Fibroblast of lung (primary cell): ENCODE data around the gene BANF1. TPM values are rescaled to one million over a fixed set of nuclear protein-coding genes. Genes with fewer than 3 reads are reported as not detected.
A peak's percentile ranks its signal among the peaks of the same experiment; 100 is the strongest.

Source experiments
- DNase-seq, 2 donors: peaks; one replicate each; pipeline versions ENCODE4 v3.0.0 to v3.0.0-alpha.2; 2010; ENCODE audit warnings: low read depth in 2 of 2
- H2AFZ ChIP-seq: 2 replicates; pipeline ENCODE4 v1.5.1; 2012; ENCODE audit warnings: low read length, control low read depth, inconsistent platforms
- H3K27ac ChIP-seq: 2 replicates; pipeline ENCODE4 v1.5.1; 2011; ENCODE audit warnings: low read length, control low read depth; ENCODE audit not compliant: insufficient read depth
- H3K27me3 ChIP-seq: 2 replicates; pipeline ENCODE4 v1.5.1; 2011; ENCODE audit warnings: mild to moderate bottlenecking, low read length; ENCODE audit not compliant: control insufficient read depth, insufficient read depth
- H3K36me3 ChIP-seq: 2 replicates; pipeline ENCODE4 v1.5.1; 2011; ENCODE audit warnings: low read length; ENCODE audit not compliant: control insufficient read depth, insufficient read depth
- H3K4me1 ChIP-seq: 2 replicates; pipeline ENCODE4 v1.5.1; 2011; ENCODE audit warnings: low read length; ENCODE audit not compliant: control insufficient read depth, insufficient read depth; ENCODE audit errors: extremely low read depth
- H3K4me2 ChIP-seq: 2 replicates; pipeline ENCODE4 v1.5.1; 2011; ENCODE audit warnings: low read length, control low read depth; ENCODE audit not compliant: insufficient read depth; ENCODE audit errors: extremely low read depth
- H3K4me3 ChIP-seq, 4 experiments: fragments of 200-600 bp in 1 of 4; sonication (generic) in 1 of 4; replicated peaks in 1 of 4; 2 replicates each; pipeline ENCODE4 v1.5.1; 2011 to 2016; ENCODE audit warnings: low read length in 4 of 4, low read depth in 3 of 4, mild to moderate bottlenecking in 3 of 4, control low read depth in 2 of 4, inconsistent platforms in 1 of 4, mixed read lengths in 1 of 4; ENCODE audit not compliant: insufficient read depth in 1 of 4; ENCODE audit errors: control extremely low read depth in 1 of 4
- H3K79me2 ChIP-seq: 2 replicates; pipeline ENCODE4 v1.5.1; 2012; ENCODE audit warnings: mild to moderate bottlenecking, low read length, inconsistent platforms; ENCODE audit not compliant: control insufficient read depth, insufficient read depth
- H3K9ac ChIP-seq: 2 replicates; pipeline ENCODE4 v1.5.1; 2011; ENCODE audit warnings: mild to moderate bottlenecking, low read length, control low read depth; ENCODE audit not compliant: insufficient read depth
- H3K9me3 ChIP-seq: 2 replicates; pipeline ENCODE4 v1.5.1; 2012; ENCODE audit warnings: low read depth, low read length; ENCODE audit not compliant: control insufficient read depth, insufficient read depth
- H4K20me1 ChIP-seq: 2 replicates; pipeline ENCODE4 v1.5.1; 2011; ENCODE audit warnings: low read length; ENCODE audit not compliant: control insufficient read depth, insufficient read depth; ENCODE audit errors: extremely low read depth
- EZH2 ChIP-seq: IDR thresholded peaks from 2 replicates; pipeline ENCODE4 v1.5.1; 2012; ENCODE audit warnings: low read length, control low read depth, mild to moderate bottlenecking; ENCODE audit errors: missing control alignments
- polyA plus RNA-seq, 2 donors: library from polyadenylated mRNA; depleted of rRNA in 1 of 2; stranded (reverse) in 1 of 2; unstranded in 1 of 2; fragments of >200 nt; gene quantifications; 2 replicates each; pipeline ENCODE4 v1.2.1, GENCODE V29; 2011 to 2012; ENCODE audit warnings: missing spikeins in 1 of 2
- total RNA-seq: library from RNA; depleted of rRNA; stranded (reverse); fragments of >200 nt; gene quantifications from 2 replicates; pipeline ENCODE4 v1.2.1, GENCODE V29; 2014
- TF ChIP-seq, protein P1 (sequence below), 2 donors: IDR thresholded peaks in 1 of 2; conservative IDR thresholded peaks in 1 of 2; 1 replicate in 1 of 2; 2 replicates in 1 of 2; pipeline ENCODE4 v1.5.1; 2011 to 2012; ENCODE audit warnings: low read length in 2 of 2, control low read depth in 1 of 2, inconsistent platforms in 1 of 2, low read depth in 1 of 2, mild to moderate bottlenecking in 1 of 2

BANF1 gene
- total and polyA plus RNA-seq, 2 donors (not counting 1 experiment from before 2014, with no cell fraction given), result 19.0 to 156 TPM

- peak in 1 of 2 donors; percentile 83 for DNase-seq
- Histone ChIP-seq H2AFZ (no peak overlapping the region), H3K27me3 (peaks cover 7% of the 10 kb centered on the region), H3K79me2 (no peaks in the 10 kb centered on the region), H3K9me3 (no peaks in the 10 kb centered on the region), H3K4me1 (peaks cover 3% of the 10 kb centered on the region), H3K36me3 (no peaks in the 10 kb centered on the region), H3K9ac (no peak overlapping the region), H3K4me2 (no peak overlapping the region), H4K20me1 (no peaks in the 10 kb centered on the region), H3K4me3 (no peak overlapping the region), H3K27ac (no peak overlapping the region)
- TF ChIP-seq EZH2, result no peak
- TF ChIP-seq, protein P1, sequence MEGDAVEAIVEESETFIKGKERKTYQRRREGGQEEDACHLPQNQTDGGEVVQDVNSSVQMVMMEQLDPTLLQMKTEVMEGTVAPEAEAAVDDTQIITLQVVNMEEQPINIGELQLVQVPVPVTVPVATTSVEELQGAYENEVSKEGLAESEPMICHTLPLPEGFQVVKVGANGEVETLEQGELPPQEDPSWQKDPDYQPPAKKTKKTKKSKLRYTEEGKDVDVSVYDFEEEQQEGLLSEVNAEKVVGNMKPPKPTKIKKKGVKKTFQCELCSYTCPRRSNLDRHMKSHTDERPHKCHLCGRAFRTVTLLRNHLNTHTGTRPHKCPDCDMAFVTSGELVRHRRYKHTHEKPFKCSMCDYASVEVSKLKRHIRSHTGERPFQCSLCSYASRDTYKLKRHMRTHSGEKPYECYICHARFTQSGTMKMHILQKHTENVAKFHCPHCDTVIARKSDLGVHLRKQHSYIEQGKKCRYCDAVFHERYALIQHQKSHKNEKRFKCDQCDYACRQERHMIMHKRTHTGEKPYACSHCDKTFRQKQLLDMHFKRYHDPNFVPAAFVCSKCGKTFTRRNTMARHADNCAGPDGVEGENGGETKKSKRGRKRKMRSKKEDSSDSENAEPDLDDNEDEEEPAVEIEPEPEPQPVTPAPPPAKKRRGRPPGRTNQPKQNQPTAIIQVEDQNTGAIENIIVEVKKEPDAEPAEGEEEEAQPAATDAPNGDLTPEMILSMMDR (conservative IDR thresholded peaks at IDR 0.05 in 1 of 2, IDR thresholded peaks at IDR 0.05 in 1 of 2; ENCODE audit: low read depth in 1 of 2, low read length in 2 of 2), result no peak
Observed at GRCh38 chr11:66011239-66011784, 9.0 kb downstream of the BANF1 start.

DNA sequence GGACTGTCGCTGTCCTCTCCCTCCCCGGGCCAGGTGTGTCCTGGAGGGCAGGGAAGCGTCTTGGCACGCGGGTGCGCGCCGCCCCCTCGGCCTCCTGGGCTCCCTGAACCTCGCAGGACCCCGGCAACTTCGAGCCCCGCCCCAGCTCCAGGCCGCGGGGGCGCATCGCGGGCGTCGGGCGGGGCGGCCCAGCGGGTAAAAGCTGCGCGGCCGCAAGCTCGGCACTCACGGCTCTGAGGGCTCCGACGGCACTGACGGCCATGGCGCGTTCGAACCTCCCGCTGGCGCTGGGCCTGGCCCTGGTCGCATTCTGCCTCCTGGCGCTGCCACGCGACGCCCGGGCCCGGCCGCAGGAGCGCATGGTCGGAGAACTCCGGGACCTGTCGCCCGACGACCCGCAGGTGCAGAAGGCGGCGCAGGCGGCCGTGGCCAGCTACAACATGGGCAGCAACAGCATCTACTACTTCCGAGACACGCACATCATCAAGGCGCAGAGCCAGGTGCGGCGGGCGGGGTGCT is 9.5 kb downstream of the BANF1 start, which contains the start of gene CST6:
Gene CST6, plus strand, starts transcription at position 224 of the 519 bp plus-strand sequence. Its CDS starts 37 bp downstream, at position 261.
- no peak within 1 kb of the TSS for H3K4me2 ChIP-seq
- H3K9ac ChIP-seq, result no peak within 1 kb of the TSS
- H3K9me3 ChIP-seq, result no peaks in the 10 kb centered on the region
- H3K27me3 ChIP-seq, result peaks cover 7% of the 10 kb centered on the region
- peaks cover 3% of the 10 kb centered on the region for H3K4me1 ChIP-seq
- H3K4me3 ChIP-seq, result no peak within 1 kb of the TSS
- no peak within 1 kb of the TSS for H3K27ac ChIP-seq
- no peaks in the 10 kb centered on the region for H3K79me2 ChIP-seq
- DNase-seq, result no peak
- H3K36me3 ChIP-seq, result no peaks in the 10 kb centered on the region
- no peak within 1 kb of the TSS for H2AFZ ChIP-seq
- no peaks in the 10 kb centered on the region for H4K20me1 ChIP-seq
- TF ChIP-seq, protein P1 (conservative IDR thresholded peaks at IDR 0.05 in 1 of 2, IDR thresholded peaks at IDR 0.05 in 1 of 2; ENCODE audit: low read depth in 1 of 2, low read length in 2 of 2), result no peak
- peak; percentile 85 for TF ChIP-seq EZH2

- H3K4me2 ChIP-seq, result no peak overlapping the region
Observed at GRCh38 chr11:66012371-66012945, 10.2 kb downstream of the BANF1 start.

More at GRCh38 chr11:66012371-66012945, 10.2 kb downstream of the BANF1 start:
- Histone ChIP-seq H4K20me1 (no peaks in the 10 kb centered on the region), H3K4me3 (no peak overlapping the region), H3K9ac (no peak overlapping the region), H3K4me1 (peaks cover 3% of the 10 kb centered on the region), H3K27ac (no peak overlapping the region), H3K79me2 (no peaks in the 10 kb centered on the region), H3K27me3 (peaks cover 7% of the 10 kb centered on the region), H3K36me3 (no peaks in the 10 kb centered on the region), H2AFZ (no peak overlapping the region), H3K9me3 (no peaks in the 10 kb centered on the region)
- no peak for DNase-seq
- no peak for TF ChIP-seq EZH2
- TF ChIP-seq, protein P1 (conservative IDR thresholded peaks at IDR 0.05 in 1 of 2, IDR thresholded peaks at IDR 0.05 in 1 of 2; ENCODE audit: low read depth in 1 of 2, low read length in 2 of 2), result no peak
